ENCODE data around the gene TPRN.

The TPRN gene

GRCh38 chr9:137224830-137225694 is 24.5 kb upstream of the TPRN start, which contains the start of gene CYSRT1:
CYSRT1 (plus strand) TSS chr9:137225174; CDS start chr9:137225622, 448 bp downstream.
- DNase-seq, result peak in 1 of 2 experiments; percentile 42

DNA sequence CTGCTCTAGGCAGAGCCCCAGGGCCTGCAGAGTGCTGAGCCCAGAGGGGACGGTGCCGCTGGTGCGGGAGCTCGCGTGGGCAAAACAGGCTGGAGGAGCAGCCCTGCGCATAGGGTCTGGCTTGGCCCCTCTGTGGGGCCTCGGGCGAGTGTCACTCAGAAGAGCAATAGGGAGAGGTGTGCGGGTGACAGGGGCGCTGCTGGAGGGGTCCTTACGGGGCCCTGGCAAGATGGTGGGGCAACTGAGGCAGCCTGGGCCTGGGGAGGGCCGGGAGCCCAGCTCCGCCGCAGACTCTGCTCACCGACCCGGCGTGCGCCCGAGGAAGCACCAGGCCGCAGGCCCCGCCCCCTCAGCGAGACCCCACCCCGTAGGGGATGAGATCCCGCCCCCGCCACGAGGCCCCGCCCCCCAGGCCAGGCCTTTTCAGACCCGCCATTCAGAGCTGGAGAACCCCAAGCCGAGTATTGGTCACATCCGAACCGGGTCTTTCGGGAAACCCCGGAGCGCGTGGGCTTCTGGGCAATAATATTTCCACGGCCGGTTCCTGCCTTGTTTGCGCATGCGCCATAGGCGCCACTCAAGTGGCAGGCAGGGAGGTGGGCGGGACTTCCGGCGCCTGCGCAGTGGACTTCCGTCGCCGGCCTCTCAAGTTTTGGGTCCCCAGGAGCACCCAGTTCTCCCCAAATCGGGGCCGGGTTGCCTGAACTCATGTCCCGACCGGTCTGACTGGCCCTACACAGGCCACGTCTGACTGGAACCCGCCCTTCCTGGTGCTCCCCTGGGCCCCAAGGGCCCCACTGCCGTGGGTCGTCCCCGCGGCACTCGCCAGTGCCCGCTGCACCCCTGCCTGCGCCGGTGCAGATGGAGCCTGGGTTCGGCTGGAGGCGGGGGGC is 22.8 kb upstream of the TPRN start:
- peak; percentile 99 for DNase-seq

- DNase-seq, result peak; percentile 53 to 58
These were observed 21.9 kb upstream of the TPRN start, which contains the start of gene RNF208 for GRCh38 chr9:137222190-137223077. RNF208 (minus strand) TSS chr9:137222240; CDS start chr9:137221212, 1,028 bp downstream.

DNA sequence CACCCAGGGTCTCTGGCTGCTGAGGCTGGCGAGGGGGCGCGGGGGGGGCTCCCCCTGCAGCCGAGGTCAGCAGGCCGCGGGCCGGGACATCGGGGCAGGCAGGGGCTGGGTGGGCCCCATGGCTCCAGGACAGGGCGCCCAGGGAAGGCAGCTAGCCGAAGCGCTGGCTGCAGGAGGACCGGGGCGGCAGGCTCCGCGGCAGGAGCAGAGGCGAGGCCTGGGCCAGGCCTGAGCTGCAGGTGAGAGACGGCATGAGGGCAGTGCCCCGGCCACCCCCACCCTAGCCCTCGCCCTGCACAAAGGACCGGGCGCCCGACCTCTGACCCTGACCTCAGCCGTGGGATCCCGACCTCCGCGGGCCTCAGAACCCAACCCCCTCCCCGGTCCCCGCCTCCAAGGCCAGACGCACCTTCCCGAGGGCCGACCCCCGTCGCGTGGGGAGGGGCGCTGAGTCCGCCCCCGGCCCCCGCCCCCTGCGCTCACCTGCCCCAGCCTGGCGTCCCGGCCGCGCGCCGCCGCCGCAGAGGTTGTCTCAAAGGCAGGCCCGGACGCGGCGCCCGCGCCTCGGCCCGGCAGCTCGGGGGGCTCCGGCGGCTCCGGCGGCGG is 21.1 kb upstream of the TPRN start:
- DNase-seq, result no peak

- no peak for DNase-seq
These were observed 20.6 kb upstream of the TPRN start for GRCh38 chr9:137221095-137221505.

GRCh38 chr9:137220317-137221094 is 20.0 kb upstream of the TPRN start:
- no peak for DNase-seq

DNA sequence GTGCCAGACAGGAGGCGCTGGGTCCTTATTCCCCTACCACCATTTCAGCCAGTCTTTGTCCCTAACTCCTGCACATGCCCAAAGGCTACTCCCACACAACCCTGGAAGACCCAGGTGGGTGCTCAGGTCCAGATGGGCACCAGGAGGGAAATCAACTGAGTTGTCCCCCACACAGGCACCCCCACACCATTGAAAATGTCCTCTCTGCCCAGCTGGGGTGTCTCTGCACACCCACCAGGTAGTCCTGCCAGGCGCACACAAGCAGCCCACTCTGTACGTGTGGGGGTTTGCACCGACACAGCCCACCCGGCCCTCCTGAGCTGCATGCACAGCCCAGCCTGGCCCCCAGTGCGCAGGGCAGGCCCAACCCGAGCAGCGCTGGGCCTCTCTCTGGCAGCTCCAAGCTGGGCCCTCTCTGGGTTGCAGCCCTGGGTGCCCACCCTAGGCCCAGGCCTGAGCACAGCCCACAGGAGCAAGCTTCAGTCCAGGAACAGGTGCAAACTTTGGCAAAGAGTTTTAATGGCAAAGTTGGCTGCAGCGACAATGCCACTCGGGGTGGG is 19.3 kb upstream of the TPRN start:
- no peak for DNase-seq

GRCh38 chr9:137218754-137219271 is 18.3 kb upstream of the TPRN start:
- peak in 1 of 2 experiments; percentile 19 for DNase-seq

DNA sequence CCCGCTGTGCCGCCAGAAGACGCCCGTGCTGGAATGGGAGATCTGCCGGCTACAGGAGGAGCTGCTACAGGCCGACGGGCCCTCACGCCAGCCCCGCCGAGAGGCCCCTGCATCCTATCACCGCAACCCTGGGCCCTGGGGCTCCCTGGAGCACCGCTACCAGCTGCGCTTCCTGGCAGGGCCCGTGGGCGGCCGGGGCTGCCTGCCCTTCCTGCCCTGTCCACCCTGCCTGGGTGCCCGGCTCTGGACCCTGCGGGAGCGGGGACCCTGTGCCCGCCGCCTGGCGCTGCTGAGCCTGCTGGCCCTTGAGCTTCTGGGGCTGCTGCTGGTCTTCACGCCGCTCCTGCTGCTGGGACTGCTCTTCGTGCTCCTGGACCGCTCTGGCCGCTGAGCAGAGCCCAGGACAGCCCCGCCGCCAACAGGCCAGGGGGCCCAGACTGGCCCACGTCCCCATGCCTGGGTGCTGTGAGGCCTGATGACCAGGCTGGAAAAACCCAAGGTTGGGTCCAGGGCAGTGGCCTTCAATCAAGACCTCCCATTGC is 17.7 kb upstream of the TPRN start:
- DNase-seq, result no peak

DNA sequence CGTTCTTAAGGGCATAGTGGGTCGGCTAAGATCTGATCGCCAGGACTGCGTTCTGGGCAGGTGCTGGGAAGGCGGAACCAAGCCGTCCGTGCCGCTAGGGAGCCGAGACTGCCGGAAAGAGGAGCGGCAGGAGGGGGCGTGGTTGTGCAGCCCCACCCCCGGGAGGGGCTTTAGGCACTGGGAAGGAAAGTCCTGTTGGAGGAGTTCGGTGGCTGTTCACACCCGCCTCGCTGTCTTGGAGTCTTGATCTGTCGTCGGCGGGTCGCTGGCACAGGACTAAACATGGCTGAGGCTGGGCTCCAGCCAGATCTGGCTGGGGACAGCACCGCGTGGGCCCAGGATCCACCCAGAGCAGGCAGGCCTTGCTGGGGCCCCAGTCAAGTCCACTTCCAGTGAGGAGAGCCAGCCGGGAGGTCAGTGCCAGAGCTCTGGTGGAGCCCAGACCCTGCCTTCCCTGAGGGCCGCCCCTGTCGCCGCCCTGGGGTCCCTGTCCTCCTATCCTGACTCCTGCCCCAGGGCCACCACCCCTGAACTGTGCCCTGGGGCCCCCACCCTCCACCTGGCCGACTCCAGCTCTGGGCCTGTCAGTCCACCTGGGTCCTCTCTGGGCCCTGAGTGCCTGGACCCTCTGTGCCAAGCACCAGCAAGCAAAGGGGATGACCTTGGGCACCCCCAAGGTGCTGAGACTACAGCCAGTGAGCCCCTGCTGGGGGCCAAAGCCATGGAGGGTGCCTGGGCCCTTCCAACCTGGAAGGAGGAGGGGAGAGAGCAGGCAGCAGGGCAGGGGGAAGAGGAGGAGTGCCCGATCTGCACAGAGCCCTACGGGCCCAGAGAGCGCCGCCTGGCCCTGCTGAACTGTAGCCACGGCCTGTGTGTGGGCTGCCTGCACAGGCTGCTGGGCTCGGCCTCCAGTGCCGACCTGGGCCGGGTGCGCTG is 17.0 kb upstream of the TPRN start:
- DNase-seq, result no peak

- DNase-seq, result no peak
These were observed 15.8 kb upstream of the TPRN start for GRCh38 chr9:137216188-137216965.

DNA sequence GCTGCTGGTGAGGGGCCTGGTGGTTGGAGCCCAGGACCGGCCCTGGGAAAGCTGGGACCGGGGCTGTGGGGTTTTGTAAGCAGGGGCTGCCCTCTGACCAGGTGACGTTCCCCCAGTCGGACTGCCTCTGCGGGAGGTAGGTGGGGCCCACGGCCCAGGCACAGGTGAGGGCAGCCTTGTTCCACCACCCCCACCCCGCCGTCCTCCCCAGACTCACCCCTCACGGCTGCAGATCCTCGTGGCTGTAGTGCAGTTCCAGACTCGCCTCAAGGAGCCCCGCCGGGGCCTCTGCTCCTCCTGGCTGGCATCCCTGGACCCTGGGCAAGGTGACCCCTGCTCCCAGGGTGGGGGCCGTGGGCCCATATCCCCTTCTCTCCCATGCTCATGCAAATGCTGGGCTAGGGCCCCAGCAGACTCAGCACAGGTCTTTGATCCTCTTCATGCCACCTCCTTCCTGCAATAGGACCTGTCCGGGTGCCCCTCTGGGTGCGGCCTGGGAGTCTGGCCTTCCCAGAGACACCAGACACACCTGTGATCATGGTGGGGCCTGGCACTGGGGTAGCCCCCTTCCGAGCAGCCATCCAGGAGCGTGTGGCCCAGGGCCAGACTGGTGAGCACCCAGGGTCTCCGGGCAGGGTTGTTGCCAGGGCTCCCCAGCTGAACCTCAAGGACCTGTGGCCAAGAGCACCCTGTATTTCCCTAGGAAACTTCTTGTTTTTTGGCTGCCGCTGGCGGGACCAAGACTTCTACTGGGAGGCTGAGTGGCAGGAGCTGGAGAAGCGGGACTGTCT is 14.8 kb upstream of the TPRN start:
- no peak for DNase-seq

GRCh38 chr9:137214620-137215019 is 14.1 kb upstream of the TPRN start:
- no peak for DNase-seq

DNA sequence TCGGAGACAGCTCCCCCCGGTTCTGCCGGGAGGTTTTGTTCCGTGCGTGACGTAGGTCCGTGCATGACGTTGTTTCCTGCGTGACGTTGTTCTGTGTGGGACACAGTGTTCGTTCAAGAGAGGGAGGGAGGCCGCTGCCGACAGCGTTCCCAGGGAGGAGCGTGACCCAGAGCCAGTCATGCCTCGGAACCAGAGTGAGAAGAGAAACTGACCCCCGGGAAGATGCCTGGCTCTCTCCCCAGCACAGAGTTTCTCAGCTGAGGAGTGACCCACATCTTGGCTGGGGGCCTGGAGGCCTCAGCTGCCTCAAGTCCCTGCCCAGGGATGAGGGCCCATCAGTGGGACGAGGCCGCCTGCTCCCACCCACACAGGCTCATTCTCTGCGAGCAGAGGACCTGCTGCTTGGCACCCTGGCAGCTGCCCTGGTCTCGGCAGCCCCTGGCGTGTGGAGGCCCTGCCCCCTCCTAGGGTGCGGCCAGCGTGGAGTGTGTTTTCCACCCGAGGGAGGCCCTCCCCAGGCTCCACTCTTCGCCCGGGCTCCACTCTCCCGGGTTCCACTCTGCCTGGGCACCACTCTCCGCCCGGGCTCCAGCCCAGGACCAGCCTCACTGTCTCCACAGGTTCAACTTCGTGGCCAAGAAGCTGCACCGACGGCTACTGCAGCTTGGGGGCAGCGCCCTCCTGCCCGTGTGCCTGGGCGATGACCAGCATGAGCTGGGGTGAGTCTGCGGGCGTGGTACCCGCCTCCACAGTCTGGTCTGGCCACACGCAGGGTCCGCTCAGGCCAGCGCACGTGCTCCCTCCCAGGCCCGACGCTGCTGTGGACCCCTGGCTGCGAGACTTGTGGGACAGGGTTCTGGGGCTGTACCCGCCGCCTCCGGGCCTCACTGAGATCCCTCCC is 12.9 kb upstream of the TPRN start:
- no peak for DNase-seq

GRCh38 chr9:137212520-137212919 is 12.0 kb upstream of the TPRN start:
- no peak for DNase-seq

GRCh38 chr9:137211532-137211931 is 11.0 kb upstream of the TPRN start:
- no peak for DNase-seq
